Activated naive CD4-positive, alpha-beta T cell treated with anti-CD3 and anti-CD28 coated beads, Interleukin-2, amount 50 U/mL, for 24 hours (primary cell): ENCODE data around the gene ATP6V1C2.
A peak's percentile ranks its signal among the peaks of the same experiment; 100 is the strongest.

ENCODE experiments used
- H3K27ac Mint-ChIP-seq: one replicate; pipeline ENCODE4 v1.8.0; 2021; ENCODE audit warnings: mild to moderate bottlenecking, mixed read lengths
- H3K27me3 Mint-ChIP-seq: one replicate; pipeline ENCODE4 v1.8.0; 2021; ENCODE audit warnings: mixed read lengths
- H3K36me3 Mint-ChIP-seq: one replicate; pipeline ENCODE4 v1.8.0; 2021; ENCODE audit warnings: mixed read lengths
- H3K4me1 Mint-ChIP-seq: one replicate; pipeline ENCODE4 v1.8.0; 2021; ENCODE audit warnings: mixed read lengths
- H3K4me3 Mint-ChIP-seq: one replicate; pipeline ENCODE4 v1.8.0; 2021; ENCODE audit warnings: mild to moderate bottlenecking, mixed read lengths
- H3K9me3 Mint-ChIP-seq: one replicate; pipeline ENCODE4 v1.8.0; 2021; ENCODE audit warnings: mixed read lengths

The ATP6V1C2 gene, protein sequence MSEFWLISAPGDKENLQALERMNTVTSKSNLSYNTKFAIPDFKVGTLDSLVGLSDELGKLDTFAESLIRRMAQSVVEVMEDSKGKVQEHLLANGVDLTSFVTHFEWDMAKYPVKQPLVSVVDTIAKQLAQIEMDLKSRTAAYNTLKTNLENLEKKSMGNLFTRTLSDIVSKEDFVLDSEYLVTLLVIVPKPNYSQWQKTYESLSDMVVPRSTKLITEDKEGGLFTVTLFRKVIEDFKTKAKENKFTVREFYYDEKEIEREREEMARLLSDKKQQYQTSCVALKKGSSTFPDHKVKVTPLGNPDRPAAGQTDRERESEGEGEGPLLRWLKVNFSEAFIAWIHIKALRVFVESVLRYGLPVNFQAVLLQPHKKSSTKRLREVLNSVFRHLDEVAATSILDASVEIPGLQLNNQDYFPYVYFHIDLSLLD

DNA sequence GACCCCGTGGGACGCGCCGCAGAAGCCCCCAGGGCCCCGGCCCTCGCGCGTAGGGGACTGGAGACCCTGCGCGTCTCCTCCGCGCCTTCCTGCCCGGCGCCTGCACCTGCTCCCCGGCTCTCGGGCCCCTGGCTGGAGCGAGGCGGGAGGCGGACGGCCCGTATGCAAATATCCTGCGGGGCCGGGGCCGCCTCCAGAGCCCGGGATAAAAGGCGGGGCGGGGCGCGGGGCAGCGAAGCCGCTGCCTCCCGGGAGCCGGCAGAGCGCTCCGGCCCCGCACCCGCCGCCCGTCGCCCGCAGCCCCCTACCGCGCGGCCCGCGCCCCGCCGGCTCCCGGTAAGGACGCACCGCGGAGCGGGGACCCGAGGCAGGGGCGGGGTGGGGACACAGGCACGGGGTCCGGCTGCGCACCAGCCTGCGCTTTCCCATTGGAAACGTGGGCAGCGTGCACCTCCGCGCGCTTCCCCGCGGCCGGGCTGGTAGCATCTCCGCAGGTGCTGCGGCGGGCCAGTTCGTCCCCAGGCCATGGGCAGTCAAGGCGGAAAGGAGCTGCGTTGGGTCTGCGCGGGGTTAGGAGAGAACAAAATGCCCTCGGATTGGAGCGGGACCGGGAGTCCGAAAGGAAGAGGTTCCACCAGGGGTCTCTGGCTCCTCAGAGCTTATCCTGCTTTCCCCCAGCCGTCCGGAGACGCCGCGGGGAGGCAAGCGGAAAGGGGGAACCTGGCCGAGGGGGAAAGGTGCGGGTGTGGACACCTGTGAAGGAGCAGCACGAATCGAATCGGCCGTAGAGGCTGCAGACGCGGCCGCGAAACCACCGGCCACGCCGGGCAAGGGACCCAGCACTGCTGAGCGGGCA is at the start of gene ATP6V1C2:
Gene ATP6V1C2 (plus strand): TSS at position 235 of the 856 bp plus-strand sequence. CDS start 1,220 bp downstream, outside the sequence.
- peaks cover 8% of the 10 kb centered on the region for H3K4me1 Mint-ChIP-seq
- no peaks in the 10 kb centered on the region for H3K36me3 Mint-ChIP-seq
- no peaks in the 10 kb centered on the region for H3K9me3 Mint-ChIP-seq
- no peak within 1 kb of the TSS for H3K27ac Mint-ChIP-seq
- H3K4me3 Mint-ChIP-seq = peak within 1 kb of the TSS; percentile 61
- H3K27me3 Mint-ChIP-seq = peaks cover 31% of the 10 kb centered on the region

- Mint-ChIP-seq H3K27me3 (no peaks in the 10 kb centered on the region), H3K36me3 (peaks cover 7% of the 10 kb centered on the region), H3K4me1 (peaks cover 24% of the 10 kb centered on the region), H3K27ac (peak overlapping the region; percentile 67), H3K9me3 (no peaks in the 10 kb centered on the region), H3K4me3 (no peak overlapping the region)
Measured at GRCh38 chr2:10675131-10675530, 46.3 kb upstream of the ATP6V1C2 start.

- peaks cover 9% of the 10 kb centered on the region for H3K36me3 Mint-ChIP-seq
- peaks cover 42% of the 10 kb centered on the region for H3K4me1 Mint-ChIP-seq
- H3K9me3 Mint-ChIP-seq = no peaks in the 10 kb centered on the region
- H3K4me3 Mint-ChIP-seq = no peak overlapping the region
- no peaks in the 10 kb centered on the region for H3K27me3 Mint-ChIP-seq
- no peak overlapping the region for H3K27ac Mint-ChIP-seq
Measured at GRCh38 chr2:10678225-10678624, 43.2 kb upstream of the ATP6V1C2 start.

- Mint-ChIP-seq H3K9me3 (no peaks in the 10 kb centered on the region), H3K27ac (peak overlapping the region; percentile 83), H3K36me3 (peaks cover 6% of the 10 kb centered on the region), H3K4me3 (no peak overlapping the region), H3K27me3 (no peaks in the 10 kb centered on the region), H3K4me1 (peaks cover 36% of the 10 kb centered on the region)
Measured at GRCh38 chr2:10680214-10680613, 41.2 kb upstream of the ATP6V1C2 start.

DNA sequence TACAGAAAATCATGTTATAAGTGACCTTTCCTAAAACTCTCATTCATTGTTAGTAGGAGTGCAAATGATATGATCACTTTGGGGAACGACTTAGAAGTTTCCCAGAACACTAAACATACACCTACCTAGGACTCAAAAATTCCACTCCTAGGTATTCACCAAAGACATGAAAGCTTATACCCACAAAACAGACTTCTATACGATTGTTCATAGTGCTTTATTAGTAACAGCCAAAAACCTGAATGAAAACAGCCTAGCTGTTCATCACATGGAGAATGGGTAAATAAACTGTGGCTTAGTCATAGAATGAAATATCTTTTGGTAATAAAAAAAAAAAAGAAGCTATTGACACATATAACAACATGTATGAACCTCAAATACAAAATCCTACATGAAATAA is 40.5 kb upstream of the ATP6V1C2 start:
- Mint-ChIP-seq H3K4me3 (peak overlapping the region; percentile 30), H3K9me3 (no peaks in the 10 kb centered on the region), H3K36me3 (peaks cover 6% of the 10 kb centered on the region), H3K27ac (peak overlapping the region; percentile 69), H3K4me1 (peaks cover 29% of the 10 kb centered on the region), H3K27me3 (no peaks in the 10 kb centered on the region)

- no peak overlapping the region for H3K27ac Mint-ChIP-seq
- H3K36me3 Mint-ChIP-seq = peaks cover 8% of the 10 kb centered on the region
- peaks cover 16% of the 10 kb centered on the region for H3K4me1 Mint-ChIP-seq
- no peaks in the 10 kb centered on the region for H3K27me3 Mint-ChIP-seq
- H3K4me3 Mint-ChIP-seq = no peak overlapping the region
- H3K9me3 Mint-ChIP-seq = no peaks in the 10 kb centered on the region
Measured at GRCh38 chr2:10686176-10686730, 35.2 kb upstream of the ATP6V1C2 start.

DNA sequence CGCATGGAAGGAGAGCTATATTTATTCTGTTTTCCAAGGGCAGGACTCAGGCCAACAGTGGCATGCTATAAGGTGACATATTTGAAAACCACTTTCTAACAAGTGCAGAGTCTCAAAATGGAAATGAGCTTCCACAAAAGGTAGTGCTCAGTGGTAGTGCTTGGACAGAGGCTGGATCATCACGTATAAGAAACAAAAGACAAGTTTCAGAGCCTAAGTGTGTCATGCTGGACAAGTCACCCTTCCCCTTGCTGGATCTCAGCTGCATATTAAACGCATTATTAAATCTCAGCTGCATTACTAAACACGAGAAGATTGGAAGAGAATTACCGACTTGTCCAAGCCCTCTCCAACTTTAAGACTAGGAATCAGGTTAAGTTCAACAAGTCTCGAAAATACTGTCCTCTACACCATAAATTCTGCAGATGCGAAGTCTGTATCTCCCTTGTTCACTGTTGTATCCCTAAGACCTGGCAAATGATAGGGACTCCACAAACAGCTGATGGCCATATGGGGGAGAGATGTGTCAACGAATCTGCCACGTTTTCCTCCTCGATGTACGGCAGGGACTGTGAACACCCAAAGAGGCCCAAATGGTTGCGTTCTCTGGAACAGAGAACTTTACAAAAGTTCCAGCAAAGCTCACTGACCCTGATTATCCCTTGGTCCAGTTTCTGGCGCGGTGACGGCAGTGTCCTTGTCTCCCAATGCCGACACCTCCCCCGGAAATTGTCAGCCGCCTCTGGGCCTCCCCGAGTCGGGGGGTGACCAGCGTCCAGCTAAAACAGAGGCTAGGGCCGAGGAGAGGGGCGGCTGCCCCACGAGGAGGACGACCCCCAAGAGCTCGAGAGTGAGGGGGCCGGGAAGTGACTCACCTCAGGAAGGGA is 32.3 kb upstream of the ATP6V1C2 start:
- peaks cover 3% of the 10 kb centered on the region for H3K36me3 Mint-ChIP-seq
- peaks cover 7% of the 10 kb centered on the region for H3K4me1 Mint-ChIP-seq
- H3K9me3 Mint-ChIP-seq = no peaks in the 10 kb centered on the region
- H3K4me3 Mint-ChIP-seq = no peak overlapping the region
- H3K27ac Mint-ChIP-seq = no peak overlapping the region
- no peaks in the 10 kb centered on the region for H3K27me3 Mint-ChIP-seq

DNA sequence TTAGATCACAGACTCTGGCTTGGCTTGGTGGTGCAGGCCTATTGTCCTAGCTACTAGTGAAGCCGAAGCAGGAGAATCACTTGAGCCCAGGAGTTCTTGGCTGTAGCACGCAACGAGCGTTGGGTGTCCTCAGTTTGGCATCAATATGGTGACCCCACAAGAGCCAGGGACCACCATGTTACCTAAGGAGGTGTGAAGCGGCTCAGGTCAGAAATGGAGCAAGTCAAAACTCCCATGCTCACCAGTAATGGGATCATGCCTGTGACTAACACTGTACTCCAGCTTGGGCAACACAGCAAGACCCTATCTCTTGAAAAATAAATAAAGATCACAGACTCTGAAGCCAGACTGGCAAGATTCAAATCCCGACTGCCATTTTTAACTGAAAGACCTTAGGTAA is 29.9 kb upstream of the ATP6V1C2 start:
- Mint-ChIP-seq H3K9me3 (no peaks in the 10 kb centered on the region), H3K27me3 (no peaks in the 10 kb centered on the region), H3K4me1 (peaks cover 7% of the 10 kb centered on the region), H3K36me3 (peaks cover 3% of the 10 kb centered on the region), H3K4me3 (no peak overlapping the region), H3K27ac (peak overlapping the region; percentile 8)

DNA sequence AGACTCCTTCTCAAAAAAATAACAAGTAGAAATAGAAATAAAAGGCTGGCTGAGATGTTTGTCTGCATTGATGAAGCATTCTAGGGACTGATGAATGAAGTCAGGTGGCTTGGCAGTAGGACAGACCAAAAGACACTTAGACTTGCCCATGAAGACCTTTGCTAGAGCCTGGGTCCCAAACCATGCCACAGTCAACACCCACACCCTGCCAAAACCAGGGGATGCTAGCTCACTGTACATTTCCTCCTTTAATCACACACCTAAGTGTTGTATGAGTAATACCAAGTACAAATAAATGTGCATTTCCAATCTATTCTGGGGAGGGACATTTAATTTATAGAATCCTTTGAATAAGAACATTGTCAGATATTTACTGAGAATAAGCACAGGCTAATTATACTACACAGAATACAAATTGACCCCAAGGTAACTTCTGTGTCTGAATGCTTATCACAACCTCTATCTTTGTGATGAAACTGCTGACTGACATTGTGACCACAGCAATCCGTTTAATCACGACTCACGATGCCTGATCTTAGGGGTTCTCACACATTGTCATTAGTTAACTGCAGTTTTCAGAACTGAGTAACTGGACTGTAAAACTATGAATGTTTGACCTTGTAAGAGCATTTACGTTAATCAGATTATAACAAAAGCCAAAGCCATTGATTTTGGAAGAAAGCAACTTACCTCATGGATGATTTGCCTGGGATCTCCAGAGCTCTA is 21.2 kb upstream of the ATP6V1C2 start:
- H3K9me3 Mint-ChIP-seq = no peaks in the 10 kb centered on the region
- no peaks in the 10 kb centered on the region for H3K36me3 Mint-ChIP-seq
- H3K4me3 Mint-ChIP-seq = no peak overlapping the region
- no peaks in the 10 kb centered on the region for H3K4me1 Mint-ChIP-seq
- no peak overlapping the region for H3K27ac Mint-ChIP-seq
- H3K27me3 Mint-ChIP-seq = peaks cover 2% of the 10 kb centered on the region

- Mint-ChIP-seq H3K4me3 (no peak overlapping the region), H3K36me3 (no peaks in the 10 kb centered on the region), H3K27me3 (peaks cover 10% of the 10 kb centered on the region), H3K4me1 (no peaks in the 10 kb centered on the region), H3K27ac (no peak overlapping the region), H3K9me3 (no peaks in the 10 kb centered on the region)
Measured at GRCh38 chr2:10704034-10704594, 17.3 kb upstream of the ATP6V1C2 start.

DNA sequence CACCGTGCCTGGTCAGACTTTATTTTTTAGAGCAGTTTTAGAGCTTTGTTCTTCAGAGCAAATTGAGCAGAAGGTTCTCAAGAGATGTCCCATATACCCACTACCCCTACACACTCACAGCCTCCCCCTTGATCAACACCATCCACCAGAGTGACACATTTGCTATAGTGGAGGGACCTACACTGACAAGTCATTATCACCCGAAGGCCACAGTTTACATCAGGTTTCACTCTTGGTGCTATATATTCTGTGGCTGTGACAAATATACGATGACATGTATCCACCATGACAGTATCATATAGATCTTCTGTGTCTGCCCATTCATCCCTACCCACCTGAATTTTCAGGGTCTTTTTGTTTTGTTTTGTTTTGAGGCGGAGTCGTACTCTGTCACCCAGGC is 15.4 kb upstream of the ATP6V1C2 start:
- Mint-ChIP-seq H3K36me3 (no peaks in the 10 kb centered on the region), H3K4me1 (no peaks in the 10 kb centered on the region), H3K27ac (no peak overlapping the region), H3K27me3 (peaks cover 10% of the 10 kb centered on the region), H3K9me3 (no peaks in the 10 kb centered on the region), H3K4me3 (no peak overlapping the region)

DNA sequence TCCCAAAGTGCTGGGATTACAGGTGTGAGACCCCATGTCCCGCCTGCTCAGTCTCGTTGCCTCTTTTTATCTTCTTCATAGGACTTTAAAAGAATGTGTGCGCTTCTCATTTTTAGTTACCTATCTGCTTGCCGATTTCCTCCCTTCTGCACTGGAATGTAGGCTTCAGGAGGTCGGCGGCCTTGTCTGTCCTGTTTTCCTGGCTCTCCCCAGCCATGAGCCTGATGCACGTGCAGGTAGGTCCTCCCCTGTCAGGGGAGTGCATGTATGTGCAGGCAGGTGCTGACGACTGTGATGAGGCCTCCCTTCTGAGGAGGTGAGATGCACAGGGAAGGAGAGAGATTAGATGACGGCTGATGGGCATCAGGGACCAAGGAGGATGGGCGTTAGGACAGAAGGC is 13.6 kb upstream of the ATP6V1C2 start:
- Mint-ChIP-seq H3K27me3 (peaks cover 11% of the 10 kb centered on the region), H3K27ac (no peak overlapping the region), H3K36me3 (no peaks in the 10 kb centered on the region), H3K9me3 (no peaks in the 10 kb centered on the region), H3K4me1 (peaks cover 6% of the 10 kb centered on the region), H3K4me3 (no peak overlapping the region)

DNA sequence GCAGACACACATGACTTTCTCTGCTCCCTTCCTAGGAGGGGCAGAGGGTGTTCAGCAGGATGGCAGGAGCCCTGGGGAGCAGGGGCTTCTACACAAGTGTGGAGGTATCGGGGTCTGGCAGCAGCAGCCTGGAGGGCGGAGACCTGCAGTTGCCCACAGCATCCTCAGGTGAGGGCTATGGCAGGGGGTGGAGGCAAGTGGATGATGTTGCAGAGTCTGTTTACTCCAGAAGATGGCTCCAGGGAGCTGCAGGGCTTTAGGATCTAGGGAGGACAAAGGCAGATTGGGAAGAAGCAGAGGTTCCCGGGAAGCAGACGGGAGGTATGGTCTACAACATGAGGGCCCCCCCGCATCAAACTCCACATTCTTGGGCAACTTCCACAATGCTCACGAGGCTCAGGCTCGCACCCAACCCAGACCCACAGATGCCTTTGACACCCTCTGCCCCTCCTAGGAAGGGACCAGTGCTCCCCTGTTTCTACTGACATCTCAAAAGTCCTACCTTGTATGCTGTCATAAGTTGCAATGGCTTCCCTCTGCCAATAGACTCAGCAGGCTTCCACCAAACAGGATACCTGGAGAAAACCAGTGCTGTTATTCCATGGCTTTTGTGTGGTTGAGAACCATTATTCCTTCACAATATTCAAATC is 12.0 kb upstream of the ATP6V1C2 start:
- no peak overlapping the region for H3K4me3 Mint-ChIP-seq
- H3K36me3 Mint-ChIP-seq = no peaks in the 10 kb centered on the region
- H3K27me3 Mint-ChIP-seq = peaks cover 11% of the 10 kb centered on the region
- H3K4me1 Mint-ChIP-seq = peaks cover 6% of the 10 kb centered on the region
- H3K9me3 Mint-ChIP-seq = no peaks in the 10 kb centered on the region
- H3K27ac Mint-ChIP-seq = no peak overlapping the region
